Measurements from ENCODE around the gene CLIP4. TPM values are rescaled to one million over a fixed set of nuclear protein-coding genes. Genes with fewer than 3 reads are reported as not detected.
A peak's percentile ranks its signal among the peaks of the same experiment; 100 is the strongest.

Gene CLIP4
- total RNA-seq, 4 donors from 2014 or later = 45.4 to 84.0 (median 61.3) TPM

DNA sequence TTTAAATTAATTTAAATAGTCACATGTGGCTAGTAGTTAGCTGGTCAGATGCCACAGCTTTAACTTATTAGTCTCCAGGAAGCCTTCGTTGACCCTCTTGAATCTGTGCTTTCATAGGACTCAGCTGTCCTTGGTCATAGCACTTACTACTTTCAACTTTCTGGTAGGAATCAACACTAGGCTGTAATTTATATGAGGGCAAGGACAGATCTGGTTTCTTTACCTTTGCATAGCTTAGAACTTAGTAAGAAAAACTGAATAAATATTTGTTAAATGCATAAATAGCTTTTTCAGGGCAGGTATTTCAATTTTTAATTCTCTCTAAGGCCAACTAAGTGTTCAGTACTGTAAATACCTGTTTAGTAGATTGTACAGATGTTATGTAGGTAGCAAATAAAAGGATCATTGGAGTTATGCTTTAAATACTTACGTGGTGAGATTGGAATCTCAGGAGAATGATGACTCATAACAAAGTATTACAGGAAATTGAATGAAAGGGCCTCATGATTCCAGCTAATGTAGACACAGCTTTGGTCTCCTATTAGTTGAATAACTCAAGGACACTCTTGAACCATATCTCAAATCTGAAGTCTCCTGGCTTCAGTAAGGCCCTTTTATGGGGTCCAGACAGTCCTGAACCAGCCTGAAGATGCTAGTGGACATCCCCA is 2.6 kb downstream of the CLIP4 start:
- peak; percentile 7 for ATAC-seq (ENCODE audit: low FRiP score)
- TF ChIP-seq, protein P1, sequence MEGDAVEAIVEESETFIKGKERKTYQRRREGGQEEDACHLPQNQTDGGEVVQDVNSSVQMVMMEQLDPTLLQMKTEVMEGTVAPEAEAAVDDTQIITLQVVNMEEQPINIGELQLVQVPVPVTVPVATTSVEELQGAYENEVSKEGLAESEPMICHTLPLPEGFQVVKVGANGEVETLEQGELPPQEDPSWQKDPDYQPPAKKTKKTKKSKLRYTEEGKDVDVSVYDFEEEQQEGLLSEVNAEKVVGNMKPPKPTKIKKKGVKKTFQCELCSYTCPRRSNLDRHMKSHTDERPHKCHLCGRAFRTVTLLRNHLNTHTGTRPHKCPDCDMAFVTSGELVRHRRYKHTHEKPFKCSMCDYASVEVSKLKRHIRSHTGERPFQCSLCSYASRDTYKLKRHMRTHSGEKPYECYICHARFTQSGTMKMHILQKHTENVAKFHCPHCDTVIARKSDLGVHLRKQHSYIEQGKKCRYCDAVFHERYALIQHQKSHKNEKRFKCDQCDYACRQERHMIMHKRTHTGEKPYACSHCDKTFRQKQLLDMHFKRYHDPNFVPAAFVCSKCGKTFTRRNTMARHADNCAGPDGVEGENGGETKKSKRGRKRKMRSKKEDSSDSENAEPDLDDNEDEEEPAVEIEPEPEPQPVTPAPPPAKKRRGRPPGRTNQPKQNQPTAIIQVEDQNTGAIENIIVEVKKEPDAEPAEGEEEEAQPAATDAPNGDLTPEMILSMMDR (IDR thresholded peaks at IDR 0.05) = no peak
- DNase-seq (ENCODE audit: low spot score) = no peak

DNA sequence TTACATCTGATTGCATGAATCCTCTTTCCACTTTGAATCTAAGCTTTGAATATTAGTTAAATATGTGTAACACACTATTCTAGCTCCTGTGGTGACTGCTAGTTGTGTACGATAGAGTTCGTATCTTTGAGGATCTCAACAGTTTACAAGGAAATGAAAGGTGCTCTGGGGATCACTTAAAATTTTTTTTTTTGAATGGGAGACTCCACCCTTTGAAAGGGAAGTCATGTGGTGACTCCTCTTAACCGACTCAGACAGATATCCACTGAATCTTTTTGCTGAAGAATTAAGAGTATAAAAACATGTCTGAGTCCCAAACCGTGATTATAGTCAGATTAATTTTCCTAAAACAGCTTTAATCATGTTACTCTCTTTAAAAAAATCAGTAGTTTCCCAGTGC is 4.0 kb downstream of the CLIP4 start:
- no peak for ATAC-seq (ENCODE audit: low FRiP score)
- TF ChIP-seq, protein P1 (IDR thresholded peaks at IDR 0.05) = no peak
- no peak for DNase-seq (ENCODE audit: low spot score)

DNA sequence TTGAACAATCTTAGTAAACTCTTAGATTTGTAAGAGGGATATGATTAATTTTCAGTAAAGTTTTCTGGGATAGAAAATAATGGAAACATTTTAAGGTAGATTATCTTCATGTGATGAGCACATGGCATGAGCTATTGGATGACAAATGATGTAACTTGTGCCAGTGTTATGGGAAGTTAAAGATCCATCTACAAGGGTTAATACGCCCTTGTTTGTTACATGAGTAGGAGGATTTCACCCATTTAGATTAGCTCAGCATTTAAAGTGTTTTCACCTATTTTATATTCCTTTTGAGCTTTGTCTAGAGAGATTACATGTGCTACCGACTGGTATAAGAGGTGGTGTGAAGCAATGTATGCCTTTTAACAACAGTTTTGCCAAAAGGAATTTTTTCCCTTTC is 5.6 kb downstream of the CLIP4 start:
- DNase-seq (ENCODE audit: low spot score) (no peak), ATAC-seq (ENCODE audit: low FRiP score) (no peak)
- TF ChIP-seq, protein P1 (IDR thresholded peaks at IDR 0.05) = no peak

DNA sequence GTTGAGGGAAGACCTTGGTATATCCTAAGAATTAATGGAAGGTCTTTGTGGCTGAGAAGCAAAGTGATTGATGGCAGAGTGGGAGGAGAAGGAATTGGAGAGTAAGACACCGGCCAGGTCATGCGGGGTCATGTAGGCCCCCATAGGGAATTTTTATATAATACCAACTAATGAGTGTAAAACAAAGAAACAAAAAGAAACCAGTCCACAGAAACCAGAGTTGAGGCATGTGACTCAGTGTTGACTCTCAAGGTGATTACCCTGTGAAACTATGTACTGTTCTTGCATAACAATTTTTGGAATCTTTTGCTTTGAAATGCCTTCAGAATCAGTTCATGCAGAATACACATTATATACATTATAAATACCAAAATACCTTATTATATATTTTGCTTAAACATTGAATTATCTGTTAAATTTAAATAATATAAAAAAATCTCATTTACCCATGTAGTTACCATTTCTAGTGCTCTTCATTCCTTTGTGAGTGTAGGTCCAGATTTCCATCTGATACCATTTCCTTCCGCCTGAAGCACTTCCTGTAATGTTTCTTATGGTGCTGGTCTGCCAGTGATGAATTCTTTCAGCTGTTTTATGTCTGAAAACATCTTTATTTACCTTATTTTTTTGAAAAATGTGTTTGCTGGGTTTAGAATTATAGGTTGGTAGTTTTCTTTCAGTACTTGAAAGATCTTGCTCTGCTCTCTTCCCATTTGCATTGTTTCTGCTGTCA is 8.6 kb downstream of the CLIP4 start:
- ATAC-seq (ENCODE audit: low FRiP score) = peak; percentile 23
- DNase-seq (ENCODE audit: low spot score) = no peak
- TF ChIP-seq, protein P1 (IDR thresholded peaks at IDR 0.05) = no peak

DNA sequence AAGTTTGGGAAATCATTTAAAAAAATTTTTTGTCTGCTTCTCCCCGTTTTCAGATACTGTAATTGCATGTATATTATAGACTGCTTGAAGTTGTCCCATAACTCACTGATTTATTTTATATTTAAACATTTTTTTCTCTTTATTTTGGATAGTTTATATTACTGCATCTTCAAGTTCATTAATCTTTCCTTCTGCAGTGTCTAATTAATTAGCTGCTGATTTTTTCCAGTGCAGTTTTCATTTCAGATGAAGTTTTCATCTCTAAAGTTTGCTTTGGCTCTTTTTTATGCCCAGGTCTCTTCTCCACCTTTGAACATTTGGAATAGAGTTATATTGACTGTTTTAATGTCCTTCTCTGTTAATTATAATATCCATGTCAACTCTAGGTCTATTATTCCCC is 9.3 kb downstream of the CLIP4 start:
- TF ChIP-seq, protein P1 (IDR thresholded peaks at IDR 0.05) = no peak
- ATAC-seq (ENCODE audit: low FRiP score) = no peak
- no peak for DNase-seq (ENCODE audit: low spot score)

DNA sequence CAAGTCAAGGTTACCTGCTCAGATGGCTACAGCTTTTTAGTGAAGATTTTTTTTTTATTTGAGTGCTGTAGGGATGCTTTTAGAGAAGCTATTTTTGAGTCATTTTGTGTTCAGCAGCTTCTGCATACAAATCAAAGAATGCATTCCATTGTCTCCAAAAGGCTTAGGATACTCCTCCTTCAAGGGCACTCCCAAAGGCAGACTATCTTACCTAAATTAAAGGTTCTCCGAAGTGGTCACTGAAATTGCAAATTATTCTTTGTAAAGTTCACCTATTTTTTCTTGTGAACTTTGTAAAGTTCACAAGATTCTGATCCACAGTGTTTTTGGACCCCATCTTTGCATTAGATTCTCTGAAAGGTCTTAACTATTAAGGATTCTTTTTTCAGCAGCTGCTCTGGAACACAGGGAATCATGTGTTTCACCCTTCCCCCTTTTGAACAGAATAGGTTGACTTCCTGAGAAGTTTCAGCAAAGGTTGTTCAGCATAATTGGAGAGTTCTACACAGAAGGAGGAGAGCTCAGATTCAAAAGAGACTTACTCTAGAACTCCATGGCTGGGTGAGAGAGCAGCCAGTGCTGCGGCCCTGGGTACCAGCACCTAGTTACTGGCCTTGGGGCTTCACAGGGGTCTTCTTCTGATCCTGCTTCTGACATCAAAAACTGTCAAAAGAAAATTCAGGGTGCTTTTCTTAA is 14.5 kb downstream of the CLIP4 start:
- no peak for ATAC-seq (ENCODE audit: low FRiP score)
- TF ChIP-seq, protein P1 (IDR thresholded peaks at IDR 0.05) = no peak

More for the DNA sequence above, 14.5 kb downstream of the CLIP4 start:
- no peak for DNase-seq (ENCODE audit: low spot score)
